IMR-90 (cell line): ENCODE results near the gene ZNF436. TPM values are rescaled to one million over a fixed set of nuclear protein-coding genes. Genes with fewer than 3 reads are reported as not detected.
A peak's percentile ranks its signal among the peaks of the same experiment; 100 is the strongest.

Experiments
- ATAC-seq: fragments of 200-7000 bp; cut with Tn5 transposase; 2 replicates; pipeline ENCODE4 v1.9.1; 2020; ENCODE audit warnings: low read depth, mild to moderate bottlenecking, moderate library complexity
- BruUV-seq: library from RNA; stranded (reverse); fragments of 400-500 nt; replicated peaks from 2 replicates; lab custom pipeline; 2021; lab: Mats Ljungman, UMichigan
- CTCF ChIA-PET: fragments of 300-600 bp; formaldehyde crosslinking; extraction: SDS; loops from one replicate; lab custom pipeline; 2021; ENCODE audit warnings: antibody characterized with exemption; lab: Yijun Ruan, JAX
- POLR2A ChIA-PET: fragments of 300-600 bp; sonication (Branson Sonifier 250); formaldehyde crosslinking; loops from one replicate; lab custom pipeline; 2022; ENCODE audit warnings: antibody characterized with exemption; ENCODE audit not compliant: unreplicated experiment; lab: Charles Lee
- DNase-seq: peaks from one replicate; pipeline ENCODE4 v3.0.0; 2013
- H2AFZ ChIP-seq: replicated peaks from 2 replicates; pipeline ENCODE3; 2013; ENCODE audit warnings: low read length, mild to moderate bottlenecking; ENCODE audit not compliant: poor library complexity
- H2AK5ac ChIP-seq: 2 replicates; pipeline ENCODE4 v1.6.1; 2013; ENCODE audit warnings: low read depth, low read length, inconsistent platforms
- H2AK9ac ChIP-seq: replicated peaks from 2 replicates; pipeline ENCODE3; 2013; ENCODE audit warnings: mild to moderate bottlenecking, low read depth, low read length, moderate library complexity; ENCODE audit not compliant: poor library complexity
- H2BK120ac ChIP-seq: 2 replicates; pipeline ENCODE4 v1.6.1; 2013; ENCODE audit warnings: low read depth, low read length, inconsistent platforms
- H2BK15ac ChIP-seq: 3 replicates; pipeline ENCODE4 v1.6.1; 2013; ENCODE audit warnings: low read depth, low read length, inconsistent platforms
- H2BK20ac ChIP-seq: 2 replicates; pipeline ENCODE4 v1.6.1; 2013; ENCODE audit warnings: low read depth, mild to moderate bottlenecking, inconsistent platforms, low read length, moderate library complexity
- H2BK5ac ChIP-seq: 2 replicates; pipeline ENCODE4 v1.6.1; 2013; ENCODE audit warnings: mild to moderate bottlenecking, low read depth, low read length, inconsistent platforms; ENCODE audit not compliant: poor library complexity, severe bottlenecking
- H3K14ac ChIP-seq: replicated peaks from 2 replicates; pipeline ENCODE4 v1.6.1; 2013; ENCODE audit warnings: low read depth, low read length, inconsistent platforms
- H3K18ac ChIP-seq: 2 replicates; pipeline ENCODE4 v1.6.1; 2013; ENCODE audit warnings: low read depth, low read length, control low read depth
- H3K23ac ChIP-seq: 2 replicates; pipeline ENCODE4 v1.6.1; 2013; ENCODE audit warnings: low read depth, low read length, inconsistent platforms
- H3K27ac ChIP-seq: 2 replicates; pipeline ENCODE4 v1.5.1; 2013; ENCODE audit warnings: mild to moderate bottlenecking, control low read depth, low read length; ENCODE audit not compliant: insufficient read depth
- H3K27me3 ChIP-seq: 2 replicates; pipeline ENCODE4 v1.6.1; 2013; ENCODE audit warnings: low read length; ENCODE audit not compliant: control insufficient read depth, insufficient read depth
- H3K36me3 ChIP-seq: 2 replicates; pipeline ENCODE4 v1.6.1; 2013; ENCODE audit warnings: low read length, mixed read lengths; ENCODE audit not compliant: control insufficient read depth, insufficient read depth
- H3K4ac ChIP-seq: 2 replicates; pipeline ENCODE4 v1.6.1; 2013; ENCODE audit warnings: low read depth, low read length, inconsistent platforms
- H3K4me1 ChIP-seq: 2 replicates; pipeline ENCODE4 v1.6.1; 2013; ENCODE audit warnings: low read length, mixed read lengths; ENCODE audit not compliant: control insufficient read depth, insufficient read depth
- H3K4me2 ChIP-seq: 2 replicates; pipeline ENCODE4 v1.6.1; 2013; ENCODE audit warnings: low read depth, mild to moderate bottlenecking, control low read depth, low read length, moderate library complexity
- H3K4me3 ChIP-seq: 2 replicates; pipeline ENCODE4 v1.5.1; 2013; ENCODE audit warnings: low read depth, mild to moderate bottlenecking, control low read depth, low read length, moderate library complexity; ENCODE audit not compliant: insufficient read depth
- H3K56ac ChIP-seq: 2 replicates; pipeline ENCODE4 v1.6.1; 2013; ENCODE audit warnings: low read length, inconsistent platforms; ENCODE audit not compliant: insufficient read depth; ENCODE audit errors: extremely low read depth
- H3K79me1 ChIP-seq, 2 experiments: 2 replicates each; pipeline ENCODE4 v1.6.1; 2013; ENCODE audit warnings: low read length in 2 of 2, inconsistent platforms in 1 of 2, low read depth in 1 of 2
- H3K9ac ChIP-seq: 2 replicates; pipeline ENCODE4 v1.6.1; 2013; ENCODE audit warnings: low read depth, low read length, control low read depth
- H3K9me1 ChIP-seq: 2 replicates; pipeline ENCODE4 v1.6.1; 2013; ENCODE audit warnings: low read length, inconsistent platforms; ENCODE audit not compliant: insufficient read depth
- H3K9me3 ChIP-seq: 2 replicates; pipeline ENCODE4 v1.6.1; 2013; ENCODE audit warnings: low read length; ENCODE audit not compliant: control insufficient read depth, insufficient read depth
- H4K20me1 ChIP-seq: 2 replicates; pipeline ENCODE4 v1.6.1; 2013; ENCODE audit warnings: low read length, inconsistent platforms; ENCODE audit not compliant: insufficient read depth
- H4K5ac ChIP-seq: 2 replicates; pipeline ENCODE4 v1.6.1; 2013; ENCODE audit warnings: mild to moderate bottlenecking, low read depth, low read length, control low read depth
- H4K8ac ChIP-seq, 2 experiments: 2 replicates each; pipeline ENCODE4 v1.6.1; 2013; ENCODE audit warnings: low read depth in 2 of 2, low read length in 2 of 2, control low read depth in 1 of 2, inconsistent platforms in 1 of 2
- H4K91ac ChIP-seq: 2 replicates; pipeline ENCODE4 v1.6.1; 2013; ENCODE audit warnings: low read depth, low read length, inconsistent platforms; ENCODE audit not compliant: insufficient read depth
- CHD1 ChIP-seq: IDR thresholded peaks from 2 replicates; pipeline ENCODE4 v1.6.1; 2012; ENCODE audit warnings: low read depth, low read length, improper control_type of control experiment
- RAD21 ChIP-seq: IDR thresholded peaks from 2 replicates; pipeline ENCODE4 v1.6.1; 2012; ENCODE audit warnings: low read length, improper control_type of control experiment
- WGBS, 2 experiments: methylation state at CpG; one replicate each; pipeline versions ENCODE4 v1.1.5 to v1.1.7; 2013; ENCODE audit warnings: missing lambda C conversion rate in 2 of 2; ENCODE audit not compliant: insufficient read length in 1 of 2; ENCODE audit errors: extremely low coverage in 2 of 2; 5-methylcytosine and 5-hydroxymethylcytosine counted together
- dilution Hi-C: fragments of 300-500 bp; cut with HindIII; formaldehyde crosslinking; loops from one replicate; pipeline ENCODE4 v1.14.3; 2018; ENCODE audit warnings: low sequenced_read_pairs; ENCODE audit not compliant: unreplicated experiment
- in situ Hi-C: fragments of 300-500 bp; cut with MboI; formaldehyde crosslinking; loops from 3 replicates; pipeline ENCODE4 v1.14.3; 2019; ENCODE audit warnings: low sequenced_read_pairs, inconsistent platforms, mixed read lengths
- intact Hi-C: fragments of 100-400 bp; cut with micrococcal nuclease; formaldehyde crosslinking; loops from 2 replicates; pipeline ENCODE4 v1.10.0; 2022
- polyA plus RNA-seq, 3 experiments: library from polyadenylated mRNA; depleted of rRNA; stranded (reverse); fragments of >200 nt; gene quantifications; 2 replicates each; pipeline ENCODE4 v1.2.3, GENCODE V29; 2012; ENCODE audit warnings: low replicate concordance in 1 of 3
- total RNA-seq: library from RNA; depleted of rRNA; stranded (reverse); fragments of >200 nt; gene quantifications from 2 replicates; pipeline ENCODE4 v1.2.3, GENCODE V29; 2012

The ZNF436 gene
- total and polyA plus RNA-seq, 2 of the 4 experiments (the other 2 are of a cell fraction), result 5.3 to 14.3 TPM

DNA sequence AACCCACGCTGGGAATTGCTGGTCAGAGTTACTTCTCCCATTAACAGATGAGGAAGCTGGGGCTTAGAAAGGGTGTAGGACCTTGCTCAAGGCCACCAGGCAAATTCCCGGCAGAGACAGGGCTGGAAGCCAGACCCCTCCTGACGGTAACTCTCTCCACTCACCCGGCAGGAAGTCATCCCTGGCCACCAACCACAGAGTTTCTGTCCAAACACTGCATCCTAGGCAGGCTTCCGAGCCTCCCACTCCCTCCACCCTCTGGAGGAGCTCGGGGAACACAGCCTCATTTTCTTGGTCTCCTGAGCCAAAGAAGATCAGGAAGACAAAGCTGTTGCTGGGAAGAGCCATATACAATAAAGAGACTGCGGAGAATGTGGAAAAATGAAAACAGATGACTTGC lies 25.0 kb upstream of the ZNF436 start:
- Histone ChIP-seq H2AFZ (peak overlapping the region; percentile 71), H2AK9ac (no peak overlapping the region), H4K91ac (peak overlapping the region; percentile 33; the same call in 1 of the 2 replicates), H4K20me1 (0 out of 2 replicates have a peak, but pooled peaks cover 7% of the 10 kb centered on the region), H4K8ac (peak overlapping the region in 1 of 2 experiments; percentile 68; a peak in 3 of 4 replicates), H3K9me1 (peaks cover 27% of the 10 kb centered on the region), H3K23ac (peak overlapping the region; percentile 26), H3K4ac (peak overlapping the region; percentile 47), H3K27ac (peak overlapping the region; percentile 68; the same call in 1 of the 2 replicates), H3K4me1 (peaks cover 17% of the 10 kb centered on the region), H3K4me3 (no peak overlapping the region), H3K27me3 (no peaks in the 10 kb centered on the region), H3K9ac (no peak overlapping the region), H3K4me2 (peak overlapping the region; percentile 14), H2BK5ac (peak overlapping the region; percentile 35), H3K9me3 (no peaks in the 10 kb centered on the region), H2BK20ac (peak overlapping the region; percentile 48; the same call in 1 of the 2 replicates), H3K14ac (peak overlapping the region; percentile 41), H3K79me1 (peaks cover 0 to 15% of the 10 kb centered on the region in 2 experiments; a peak in 2 of 4 replicates), H3K56ac (no peak overlapping the region), H3K36me3 (no peaks in the 10 kb centered on the region), H2AK5ac (no peak overlapping the region), H2BK15ac (0 out of 3 replicates have a peak overlapping the region, but pooled peaks have one; percentile 0), H2BK120ac (peak overlapping the region; percentile 70), H3K18ac (no peak overlapping the region), H4K5ac (no peak overlapping the region)
- BruUV-seq, result no TSS peak
- intact Hi-C loops, result no loop called here
- ChIA-PET POLR2A (interaction anchor here (0.7 to 1.4 kb wide), 3 partner anchors 9 to 947 kb away, joined by 3 to 19 read pairs (median 4); partner anchors contain the start of gene HNRNPR), CTCF (interaction anchor here (0.8 to 2.8 kb wide), 3 partner anchors 9 to 17 kb away, joined by 3 to 16 read pairs (median 3); no protein-coding TSS in a partner anchor)
- in situ Hi-C loops, result no loop called here
- DNase-seq (peak; percentile 69), ATAC-seq (peak; percentile 85)
- TF ChIP-seq RAD21 (peak; percentile 15), CHD1 (no peak)
- 14% methylated on average over 1 of the region's 7 CpGs; no CpG with 5 or more reads in 1 of the 2 experiments for WGBS, 2 experiments
- dilution Hi-C loops, result no loop called here
